ENCODE measurements around the gene OTOG. TPM values are rescaled to one million over a fixed set of nuclear protein-coding genes. Genes with fewer than 3 reads are reported as not detected.
A peak's percentile ranks its signal among the peaks of the same experiment; 100 is the strongest.

Gene OTOG
- total RNA-seq, 1 donor from 2014 or later: not detected

GRCh38 chr11:17561526-17561925 is 14.5 kb downstream of the OTOG start:
- no peak overlapping the region for H3K27ac Mint-ChIP-seq (ENCODE audit: unreplicated experiment)
- no peaks in the 10 kb centered on the region for H3K9me3 Mint-ChIP-seq (ENCODE audit: unreplicated experiment)
- no peak for DNase-seq
- H3K4me1 Mint-ChIP-seq (ENCODE audit: low read depth, unreplicated experiment): no peaks in the 10 kb centered on the region
- H3K4me3 Mint-ChIP-seq (ENCODE audit: unreplicated experiment): no peak overlapping the region
- H3K36me3 Mint-ChIP-seq (ENCODE audit: unreplicated experiment): no peaks in the 10 kb centered on the region
- no peak for TF ChIP-seq CTCF (IDR thresholded peaks at IDR 0.05; ENCODE audit: partially characterized antibody, unreplicated experiment)
- peaks cover 6% of the 10 kb centered on the region for H3K27me3 Mint-ChIP-seq (ENCODE audit: unreplicated experiment)

- TF ChIP-seq CTCF (IDR thresholded peaks at IDR 0.05; ENCODE audit: partially characterized antibody, unreplicated experiment): no peak
- no peak for DNase-seq
- no peak overlapping the region for H3K27ac Mint-ChIP-seq (ENCODE audit: unreplicated experiment)
- H3K9me3 Mint-ChIP-seq (ENCODE audit: unreplicated experiment): no peaks in the 10 kb centered on the region
- H3K27me3 Mint-ChIP-seq (ENCODE audit: unreplicated experiment): no peaks in the 10 kb centered on the region
- H3K36me3 Mint-ChIP-seq (ENCODE audit: unreplicated experiment): no peaks in the 10 kb centered on the region
- no peaks in the 10 kb centered on the region for H3K4me1 Mint-ChIP-seq (ENCODE audit: low read depth, unreplicated experiment)
- no peak overlapping the region for H3K4me3 Mint-ChIP-seq (ENCODE audit: unreplicated experiment)
These were observed 16.2 kb downstream of the OTOG start for GRCh38 chr11:17563231-17563646.

DNA sequence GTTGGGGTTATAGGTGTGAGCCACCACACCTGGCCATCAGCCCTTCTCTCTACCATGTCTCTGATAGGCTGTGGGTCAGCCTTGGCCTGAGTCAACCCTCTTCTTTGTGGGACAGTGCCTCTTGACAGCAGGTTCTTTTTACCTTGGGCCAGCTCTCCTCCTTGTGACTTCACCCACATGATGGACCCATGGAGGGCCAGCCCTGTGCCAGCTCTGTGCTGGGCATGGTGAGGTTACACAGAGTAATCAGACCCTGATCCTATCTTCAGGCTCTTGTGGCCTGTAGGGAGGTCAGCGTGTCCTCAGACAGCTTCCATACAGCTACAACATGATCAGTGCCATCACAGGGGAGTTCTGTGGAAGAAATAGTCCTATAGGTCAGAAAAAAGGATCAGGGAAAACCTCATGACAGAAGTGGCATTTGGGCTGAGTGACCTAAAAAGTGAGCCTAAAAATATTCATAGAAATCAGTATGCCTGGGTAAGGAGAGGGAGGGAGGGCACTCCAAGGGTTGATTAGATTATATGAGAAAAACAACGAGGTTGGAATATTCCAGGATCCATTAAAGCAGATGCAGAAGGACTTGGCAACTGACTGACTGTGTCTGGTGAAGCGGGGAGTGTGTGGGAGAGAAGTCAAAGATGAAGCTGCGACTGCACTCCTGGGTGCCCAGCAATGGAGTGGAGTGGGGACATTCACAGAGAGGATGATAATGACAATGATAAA is 17.1 kb downstream of the OTOG start:
- Mint-ChIP-seq H3K27me3 (ENCODE audit: unreplicated experiment) (no peaks in the 10 kb centered on the region), H3K27ac (ENCODE audit: unreplicated experiment) (no peak overlapping the region), H3K36me3 (ENCODE audit: unreplicated experiment) (no peaks in the 10 kb centered on the region), H3K4me1 (ENCODE audit: low read depth, unreplicated experiment) (no peaks in the 10 kb centered on the region), H3K9me3 (ENCODE audit: unreplicated experiment) (no peaks in the 10 kb centered on the region), H3K4me3 (ENCODE audit: unreplicated experiment) (no peak overlapping the region)
- DNase-seq: no peak
- no peak for TF ChIP-seq CTCF (IDR thresholded peaks at IDR 0.05; ENCODE audit: partially characterized antibody, unreplicated experiment)

DNA sequence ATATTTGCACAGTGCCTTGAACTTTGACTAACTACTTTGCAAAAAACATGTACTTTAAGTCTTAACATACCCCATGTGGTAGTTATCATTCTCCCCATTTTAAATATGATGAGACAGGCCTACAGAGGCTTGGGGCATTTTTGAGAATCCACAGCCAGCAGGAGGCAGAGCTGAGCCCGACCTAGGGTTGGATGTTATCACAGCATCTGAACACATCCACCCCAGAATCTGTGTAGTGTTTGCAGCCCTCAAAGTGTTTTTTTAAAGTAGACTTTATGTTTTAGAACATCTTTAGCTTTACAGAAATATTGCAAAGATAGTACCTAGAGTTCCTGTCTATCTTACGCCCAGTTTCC is 17.6 kb downstream of the OTOG start:
- peak; percentile 60 for DNase-seq
- Mint-ChIP-seq H3K27me3 (ENCODE audit: unreplicated experiment) (no peaks in the 10 kb centered on the region), H3K27ac (ENCODE audit: unreplicated experiment) (no peak overlapping the region), H3K4me3 (ENCODE audit: unreplicated experiment) (no peak overlapping the region), H3K9me3 (ENCODE audit: unreplicated experiment) (no peaks in the 10 kb centered on the region), H3K4me1 (ENCODE audit: low read depth, unreplicated experiment) (no peaks in the 10 kb centered on the region), H3K36me3 (ENCODE audit: unreplicated experiment) (no peaks in the 10 kb centered on the region)
- TF ChIP-seq CTCF (IDR thresholded peaks at IDR 0.05; ENCODE audit: partially characterized antibody, unreplicated experiment): no peak

DNA sequence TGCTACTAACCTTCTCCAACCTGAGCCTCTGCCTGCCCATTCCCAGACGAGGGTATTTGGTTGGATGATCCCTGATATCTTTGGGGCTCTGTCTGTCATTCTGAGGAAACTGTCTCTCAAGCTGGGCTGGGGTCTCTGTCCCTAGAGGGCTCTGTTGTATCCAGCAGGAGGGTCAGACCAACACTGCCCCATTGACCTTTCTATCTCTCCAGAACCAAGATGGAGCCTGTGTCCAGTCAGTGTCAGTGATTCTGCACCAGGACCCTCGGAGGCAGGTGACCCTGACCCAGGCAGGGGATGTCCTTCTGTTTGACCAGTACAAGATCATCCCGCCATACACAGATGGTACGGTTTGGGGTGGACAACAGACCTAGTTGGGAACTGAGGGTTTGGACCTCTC is 21.9 kb downstream of the OTOG start:
- H3K9me3 Mint-ChIP-seq (ENCODE audit: unreplicated experiment): peaks cover 1% of the 10 kb centered on the region
- H3K36me3 Mint-ChIP-seq (ENCODE audit: unreplicated experiment): no peaks in the 10 kb centered on the region
- no peak overlapping the region for H3K4me3 Mint-ChIP-seq (ENCODE audit: unreplicated experiment)
- H3K27me3 Mint-ChIP-seq (ENCODE audit: unreplicated experiment): peaks cover 3% of the 10 kb centered on the region
- no peak overlapping the region for H3K27ac Mint-ChIP-seq (ENCODE audit: unreplicated experiment)
- no peak for DNase-seq
- TF ChIP-seq CTCF (IDR thresholded peaks at IDR 0.05; ENCODE audit: partially characterized antibody, unreplicated experiment): no peak
- H3K4me1 Mint-ChIP-seq (ENCODE audit: low read depth, unreplicated experiment): no peaks in the 10 kb centered on the region

Measured in glutamatergic neuron (in vitro differentiated cells).